Measurements from ENCODE around the gene BCAM.

DNA sequence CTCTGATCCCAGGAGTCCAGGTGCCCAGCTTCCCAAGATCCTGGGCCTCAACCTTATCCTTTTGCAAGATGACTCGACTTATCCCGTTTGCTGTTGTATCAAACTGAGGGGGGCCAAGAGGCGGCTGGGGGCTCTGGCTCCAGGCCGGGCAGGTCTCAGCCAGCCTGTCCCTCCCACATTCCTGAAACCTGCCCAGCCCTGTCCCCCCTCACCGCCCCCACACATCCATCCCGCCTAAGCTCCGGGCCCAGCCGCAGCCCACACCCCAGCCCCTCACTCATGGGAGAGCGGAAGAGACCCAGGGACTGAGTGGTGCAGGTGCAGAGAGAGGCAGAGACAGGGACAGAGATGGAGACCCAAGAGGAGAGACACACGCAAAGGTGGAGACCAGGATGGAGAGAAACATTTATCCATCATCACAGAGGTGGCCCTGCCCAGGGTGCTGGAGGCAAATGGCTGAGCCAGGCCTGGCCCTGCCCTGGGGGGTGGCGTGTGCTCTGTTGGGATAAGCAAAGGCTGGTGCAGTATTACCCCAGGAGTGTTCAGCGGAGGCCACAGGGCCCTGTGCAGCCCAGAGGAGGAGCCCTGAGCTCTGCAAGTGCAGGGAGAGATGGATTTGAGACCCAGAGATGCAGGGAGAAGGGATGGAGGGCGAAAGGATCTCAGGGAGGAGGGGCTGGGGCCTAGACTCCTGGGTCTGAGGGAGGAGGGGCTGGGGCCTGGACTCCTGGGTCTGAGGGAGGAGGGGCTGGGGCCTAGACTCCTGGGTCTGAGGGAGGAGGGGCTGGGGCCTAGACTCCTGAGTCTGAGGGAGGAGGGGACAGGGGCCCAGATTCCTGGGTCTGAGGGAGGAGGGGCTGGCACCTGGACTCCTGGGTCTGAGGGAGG lies 1.6 kb downstream of the BCAM start:
- TF ChIP-seq, protein P1, sequence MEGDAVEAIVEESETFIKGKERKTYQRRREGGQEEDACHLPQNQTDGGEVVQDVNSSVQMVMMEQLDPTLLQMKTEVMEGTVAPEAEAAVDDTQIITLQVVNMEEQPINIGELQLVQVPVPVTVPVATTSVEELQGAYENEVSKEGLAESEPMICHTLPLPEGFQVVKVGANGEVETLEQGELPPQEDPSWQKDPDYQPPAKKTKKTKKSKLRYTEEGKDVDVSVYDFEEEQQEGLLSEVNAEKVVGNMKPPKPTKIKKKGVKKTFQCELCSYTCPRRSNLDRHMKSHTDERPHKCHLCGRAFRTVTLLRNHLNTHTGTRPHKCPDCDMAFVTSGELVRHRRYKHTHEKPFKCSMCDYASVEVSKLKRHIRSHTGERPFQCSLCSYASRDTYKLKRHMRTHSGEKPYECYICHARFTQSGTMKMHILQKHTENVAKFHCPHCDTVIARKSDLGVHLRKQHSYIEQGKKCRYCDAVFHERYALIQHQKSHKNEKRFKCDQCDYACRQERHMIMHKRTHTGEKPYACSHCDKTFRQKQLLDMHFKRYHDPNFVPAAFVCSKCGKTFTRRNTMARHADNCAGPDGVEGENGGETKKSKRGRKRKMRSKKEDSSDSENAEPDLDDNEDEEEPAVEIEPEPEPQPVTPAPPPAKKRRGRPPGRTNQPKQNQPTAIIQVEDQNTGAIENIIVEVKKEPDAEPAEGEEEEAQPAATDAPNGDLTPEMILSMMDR (IDR thresholded peaks at IDR 0.05; ENCODE audit: insufficient read depth, low read length, poor library complexity, severe bottlenecking), result no peak
- no peak for TF ChIP-seq EZH2phosphoT487 (conservative IDR thresholded peaks at IDR 0.05; ENCODE audit: low read length)

Data from SU-DHL-6 (cell line).